HL-60 (cell line): ENCODE data around the gene CDIPT.

Experiments
- DNase-seq, 2 experiments: peaks; one replicate each; pipeline ENCODE4 v3.0.0-alpha.2; 2010 to 2020; ENCODE audit warnings: low read depth in 1 of 2, low spot score in 1 of 2
- H3K27ac ChIP-seq: fragments of 250-450 bp; sonication (Bioruptor Pico); replicated peaks from 2 replicates; pipeline ENCODE4 v1.5.1; 2020; ENCODE audit warnings: mild to moderate bottlenecking, moderate library complexity
- H3K27me3 ChIP-seq: fragments of 250-450 bp; sonication (Bioruptor Pico); 2 replicates; pipeline ENCODE4 v1.5.1; 2021; ENCODE audit warnings: mild to moderate bottlenecking, moderate library complexity; ENCODE audit not compliant: insufficient read depth, poor library complexity, severe bottlenecking
- H3K4me3 ChIP-seq: replicated peaks from 2 replicates; pipeline ENCODE4 v1.5.1; 2011; ENCODE audit warnings: mild to moderate bottlenecking, control low read depth, low read length; ENCODE audit not compliant: insufficient read depth
- CTCF ChIP-seq: IDR thresholded peaks from one replicate; pipeline ENCODE4 v1.5.1; 2011; ENCODE audit warnings: low read length, control low read depth, inconsistent platforms; ENCODE audit not compliant: insufficient read depth
- GABPA ChIP-seq: IDR thresholded peaks from 2 replicates; pipeline ENCODE4 v1.6.1; 2012; ENCODE audit warnings: low read depth
- POLR2AphosphoS5 ChIP-seq: IDR thresholded peaks from 2 replicates; pipeline ENCODE4 v1.6.1; 2012; ENCODE audit warnings: low read depth
- REST ChIP-seq: IDR thresholded peaks from 2 replicates; pipeline ENCODE4 v1.6.1; 2012; ENCODE audit warnings: low read depth; ENCODE audit not compliant: insufficient replicate concordance
- SPI1 ChIP-seq: IDR thresholded peaks from 2 replicates; pipeline ENCODE4 v1.6.1; 2012; ENCODE audit warnings: low read depth, mild to moderate bottlenecking, borderline replicate concordance

CDIPT gene

GRCh38 chr16:29900888-29901606, 38.0 kb upstream of the CDIPT start:
- H3K27me3 ChIP-seq = peaks cover 8% of the 10 kb centered on the region
- DNase-seq = no peak
- no peak overlapping the region for H3K27ac ChIP-seq
- TF ChIP-seq POLR2AphosphoS5 (no peak), CTCF (no peak), REST (no peak), SPI1 (no peak), GABPA (no peak)
- peak overlapping the region; percentile 66 for H3K4me3 ChIP-seq

GRCh38 chr16:29900102-29900887, 37.3 kb upstream of the CDIPT start, which contains the start of gene ASPHD1:
Gene ASPHD1, plus strand, starts transcription at chr16:29900488. Its CDS starts 484 bp downstream, at chr16:29900972.
- Histone ChIP-seq H3K4me3 (peak within 1 kb of the TSS; percentile 66), H3K27me3 (peaks cover 8% of the 10 kb centered on the region), H3K27ac (no peak within 1 kb of the TSS)
- TF ChIP-seq POLR2AphosphoS5 = no peak
- TF ChIP-seq SPI1 = no peak
- TF ChIP-seq REST = no peak
- TF ChIP-seq CTCF = no peak
- no peak for TF ChIP-seq GABPA
- DNase-seq = peak; percentile 33 to 35

GRCh38 chr16:29899516-29900101, 36.6 kb upstream of the CDIPT start, which contains the start of gene SEZ6L2:
Gene SEZ6L2, minus strand, starts transcription at chr16:29899550. Its CDS starts 531 bp downstream, at chr16:29899019.
- no peak within 1 kb of the TSS for H3K27ac ChIP-seq
- peak within 1 kb of the TSS; percentile 66 for H3K4me3 ChIP-seq
- peaks cover 8% of the 10 kb centered on the region for H3K27me3 ChIP-seq
- DNase-seq = peak; percentile 38 to 51
- TF ChIP-seq REST = peak; percentile 98
- TF ChIP-seq GABPA = no peak
- no peak for TF ChIP-seq CTCF
- TF ChIP-seq SPI1 = no peak
- no peak for TF ChIP-seq POLR2AphosphoS5
